NOMO-1 (cell line): Measurements from ENCODE around the gene CAPN7.

Experiments used
- DNase-seq, 2 experiments: peaks; one replicate each; lab custom pipeline; 2025; ENCODE audit not compliant: unreplicated experiment in 2 of 2; lab: John Stamatoyannopoulos, UW

CAPN7 gene

DNA sequence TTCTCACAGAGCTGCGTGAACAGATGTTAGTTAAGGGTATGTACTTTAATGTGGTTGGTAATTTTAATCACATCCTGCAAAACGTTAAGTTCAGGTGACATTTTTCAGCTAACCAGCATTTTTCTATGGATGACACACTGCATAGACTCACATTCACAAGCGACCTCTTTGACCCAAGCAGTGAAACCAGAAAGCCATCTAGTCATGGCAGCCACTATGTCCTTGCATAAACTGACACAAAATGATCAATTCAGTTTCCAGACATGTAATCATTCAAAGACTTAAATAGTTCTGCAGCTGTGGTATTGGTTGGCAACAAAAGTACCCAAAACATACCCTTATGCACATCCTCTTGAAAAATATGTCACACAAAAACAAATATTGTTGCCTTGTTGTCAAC is 7.4 kb upstream of the CAPN7 start:
- no peak for DNase-seq

DNA sequence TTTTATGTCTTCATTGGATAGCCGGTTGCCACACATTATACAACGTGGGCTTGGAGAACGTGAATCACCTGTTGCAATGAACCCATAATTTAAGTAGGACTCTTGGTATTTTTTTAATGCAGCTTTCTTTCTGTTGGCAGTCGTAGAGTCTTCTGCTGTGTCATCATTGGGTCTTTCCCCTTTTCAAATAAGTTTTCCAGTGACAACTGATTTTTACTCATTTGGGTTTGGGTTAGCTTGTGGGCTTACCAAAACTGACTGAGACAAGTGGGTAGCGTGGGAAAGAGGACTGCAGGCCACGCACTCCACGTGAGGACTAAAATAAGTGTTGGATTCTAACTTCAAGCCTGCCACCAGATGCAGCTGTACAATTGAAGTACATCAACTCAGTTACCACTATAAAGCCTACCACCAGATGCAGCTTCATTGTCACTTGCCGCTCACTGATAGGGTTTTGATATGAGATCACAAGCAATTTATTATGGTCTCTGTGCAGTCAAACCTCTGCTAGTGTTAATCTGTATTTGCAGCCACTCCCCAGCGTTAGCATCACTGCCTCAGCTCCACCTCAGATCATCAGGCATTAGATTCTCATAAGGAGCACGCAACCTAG is 6.4 kb upstream of the CAPN7 start:
- no peak for DNase-seq

DNA sequence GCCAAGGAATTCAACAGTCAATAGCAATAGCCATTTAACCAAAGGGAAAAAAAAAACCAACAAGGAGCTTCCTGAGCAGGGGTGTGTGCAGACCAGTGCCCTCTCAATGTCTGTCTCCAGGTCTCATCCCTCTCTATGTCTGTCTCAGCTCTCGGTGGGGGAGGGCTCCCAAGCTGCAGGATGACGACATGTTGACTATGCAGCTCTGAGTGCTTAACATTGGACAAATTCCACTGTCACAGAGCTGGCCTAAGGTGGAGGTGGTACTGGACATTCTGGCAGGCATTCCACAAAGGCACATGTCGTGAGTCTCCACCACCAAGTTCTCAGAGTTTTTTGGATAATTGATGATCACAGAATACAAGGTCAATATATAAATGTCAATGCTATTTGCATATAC is 2.0 kb upstream of the CAPN7 start:
- no peak for DNase-seq

DNA sequence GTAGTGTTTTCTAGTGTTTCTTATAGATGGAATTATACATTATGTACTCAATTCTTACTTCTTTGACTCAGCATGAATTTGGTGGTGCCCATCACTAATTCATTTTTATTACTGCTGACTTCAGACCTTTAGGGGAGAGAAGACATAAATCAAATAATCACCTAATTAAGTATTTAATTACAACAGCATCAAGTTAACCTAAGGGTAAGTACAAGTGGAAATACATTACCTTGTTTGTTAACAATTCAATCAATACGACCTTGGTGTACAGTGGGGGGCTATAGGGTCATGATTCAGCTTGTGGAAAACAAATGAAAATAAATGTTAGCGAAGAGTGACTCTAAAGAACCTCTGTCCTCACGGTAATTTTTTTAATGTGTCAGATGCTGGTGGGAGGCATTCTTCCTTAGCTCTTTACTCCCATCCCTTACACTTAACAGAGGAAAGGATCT is 538 bp upstream of the CAPN7 start:
- no peak for DNase-seq

DNA sequence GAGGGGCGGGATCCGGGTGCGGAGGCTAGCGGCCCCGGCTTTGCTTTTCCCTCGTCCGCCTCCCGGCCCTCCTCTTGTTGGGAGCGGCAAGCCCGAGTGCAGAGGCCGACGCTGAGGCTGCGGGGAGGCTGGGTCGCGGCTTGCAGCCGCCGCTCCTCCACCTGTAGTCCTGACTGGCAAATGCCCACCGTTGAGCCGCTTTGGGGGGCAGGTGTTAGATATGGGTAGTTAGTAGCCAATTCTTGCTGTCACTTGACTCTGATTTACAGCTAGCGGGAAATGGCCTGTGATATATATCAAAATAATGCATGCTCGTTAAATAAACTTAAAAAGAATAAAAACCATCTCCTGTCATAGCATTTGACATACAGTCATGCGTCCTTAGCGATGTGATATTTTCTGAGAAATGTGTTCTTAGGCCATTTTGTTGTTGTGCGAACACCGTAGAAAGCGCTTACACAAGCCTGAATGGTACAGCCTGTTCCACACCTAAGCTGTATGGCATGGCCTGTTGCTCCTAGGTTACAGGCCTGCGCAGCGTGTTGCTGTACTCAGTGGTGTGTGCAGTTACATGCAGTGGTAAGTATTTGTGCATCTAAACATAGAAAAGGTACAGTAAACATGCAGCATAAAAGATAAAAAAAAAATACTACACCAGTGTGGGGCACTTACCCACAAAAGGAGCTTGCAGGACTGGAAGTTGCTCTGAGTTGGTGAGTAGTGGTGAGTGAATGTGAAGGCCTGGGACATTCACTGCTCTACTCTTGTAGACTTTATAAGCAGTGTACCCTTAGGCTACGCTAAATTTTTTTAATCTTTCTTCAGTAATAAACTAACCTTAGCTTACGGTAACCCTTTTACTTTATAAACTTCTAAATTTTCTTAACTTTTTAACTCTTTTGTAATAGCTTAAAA is 873 bp downstream of the CAPN7 start:
- no peak for DNase-seq

DNA sequence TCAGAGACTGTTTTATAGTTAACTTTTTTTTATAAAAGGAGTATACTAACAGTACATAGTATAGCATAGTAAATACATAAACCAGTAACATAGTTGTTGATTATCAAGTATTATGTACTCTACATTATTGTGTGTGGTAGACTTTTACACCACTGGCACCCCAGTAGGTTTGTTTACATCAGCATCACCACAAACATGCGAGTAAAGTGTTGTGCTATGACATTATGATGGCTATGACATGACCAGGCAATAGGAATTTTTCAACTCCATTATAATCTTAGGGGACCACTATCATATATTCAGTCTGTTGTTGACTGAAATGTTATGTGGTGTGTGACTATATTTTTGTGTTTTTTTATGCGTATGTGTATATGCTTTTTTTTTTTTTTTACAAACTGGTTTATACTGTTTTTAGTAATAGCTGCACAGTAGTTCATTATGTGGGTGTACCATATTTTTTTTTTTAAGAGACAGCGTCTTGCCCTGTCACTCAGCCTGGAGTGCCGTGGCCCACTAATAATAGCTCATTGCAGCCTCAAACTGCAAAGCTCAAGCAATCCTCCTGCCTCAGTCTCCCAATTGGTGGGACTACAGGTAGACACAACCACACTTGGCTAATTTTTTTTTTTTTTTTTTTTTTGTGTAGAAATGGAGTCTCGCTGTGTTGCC is 1.9 kb downstream of the CAPN7 start:
- no peak for DNase-seq

DNA sequence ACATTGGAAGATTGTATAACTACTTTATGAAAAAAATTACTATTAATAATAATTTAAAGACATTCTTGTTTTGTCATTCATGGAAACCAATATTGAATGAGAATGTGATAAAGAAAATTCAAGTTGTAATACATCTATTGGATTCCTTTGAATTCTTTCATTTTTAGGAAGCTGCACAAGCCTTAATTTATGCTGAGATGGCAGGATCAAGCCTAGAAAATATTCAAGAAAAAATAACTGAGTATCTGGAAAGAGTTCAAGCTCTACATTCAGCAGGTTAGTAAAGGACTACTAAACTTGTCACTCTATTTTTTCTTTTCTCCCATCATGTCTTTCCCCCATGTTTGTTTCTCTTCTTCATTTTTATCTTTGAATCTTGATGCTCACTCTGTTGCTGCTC is 5.9 kb downstream of the CAPN7 start:
- DNase-seq = no peak

DNA sequence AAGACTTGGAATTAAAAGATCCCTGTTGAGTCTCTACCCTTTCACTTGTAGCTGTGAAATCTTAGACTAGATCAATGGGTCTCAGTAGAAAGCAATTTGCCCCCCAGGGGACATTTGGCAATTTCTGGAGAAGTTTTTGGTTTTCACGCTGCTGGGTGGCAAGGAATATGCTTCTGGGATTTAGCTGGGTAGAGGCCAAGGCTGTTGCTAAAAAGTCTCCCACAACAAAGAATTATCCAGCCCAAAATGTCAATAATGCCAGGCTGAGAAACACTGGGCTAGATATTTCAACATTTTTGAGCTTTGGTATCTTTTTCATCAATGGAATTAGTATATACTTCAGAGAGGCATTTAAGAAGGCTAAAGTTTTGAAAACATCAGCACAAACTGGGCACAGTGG is 8.7 kb downstream of the CAPN7 start:
- no peak for DNase-seq

DNA sequence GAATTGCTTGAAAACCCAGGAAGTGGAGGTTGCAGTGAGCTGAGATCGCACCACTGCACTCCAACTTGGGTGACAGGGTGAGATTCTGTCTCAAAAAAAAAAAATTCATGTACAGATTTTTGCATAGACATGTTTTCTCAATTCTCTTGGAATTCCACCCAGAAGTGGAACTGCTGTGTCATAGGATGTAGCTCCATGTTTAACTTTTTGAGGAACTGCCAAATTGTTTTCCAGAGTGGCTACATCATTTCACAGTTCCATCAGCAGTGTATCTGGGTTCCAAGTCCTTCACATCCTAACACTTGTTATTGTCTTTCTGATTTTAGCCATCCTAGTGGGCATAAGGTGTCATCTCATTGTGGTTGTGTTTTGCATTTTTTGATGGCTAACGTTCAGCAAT is 9.9 kb downstream of the CAPN7 start:
- DNase-seq = no peak

DNA sequence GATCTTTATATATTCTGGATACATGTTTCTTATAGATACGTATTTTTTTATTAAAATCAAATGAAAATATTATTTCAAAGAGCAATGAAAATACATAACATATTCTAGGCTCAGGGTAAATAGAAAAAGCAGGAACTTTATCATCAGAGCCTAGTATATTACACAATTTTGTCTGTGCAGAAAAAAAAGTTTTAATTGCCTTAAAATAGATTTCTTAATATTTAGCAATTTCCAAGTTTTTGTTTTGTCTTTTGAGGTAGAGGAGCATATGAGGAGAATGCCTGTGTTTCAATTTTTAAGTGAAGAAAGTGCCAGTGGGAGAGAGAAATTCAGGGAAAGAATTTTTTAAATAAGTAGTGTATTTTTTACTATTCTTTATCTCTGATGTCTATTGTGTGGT is 10.5 kb downstream of the CAPN7 start:
- DNase-seq = peak; percentile 27 to 55

DNA sequence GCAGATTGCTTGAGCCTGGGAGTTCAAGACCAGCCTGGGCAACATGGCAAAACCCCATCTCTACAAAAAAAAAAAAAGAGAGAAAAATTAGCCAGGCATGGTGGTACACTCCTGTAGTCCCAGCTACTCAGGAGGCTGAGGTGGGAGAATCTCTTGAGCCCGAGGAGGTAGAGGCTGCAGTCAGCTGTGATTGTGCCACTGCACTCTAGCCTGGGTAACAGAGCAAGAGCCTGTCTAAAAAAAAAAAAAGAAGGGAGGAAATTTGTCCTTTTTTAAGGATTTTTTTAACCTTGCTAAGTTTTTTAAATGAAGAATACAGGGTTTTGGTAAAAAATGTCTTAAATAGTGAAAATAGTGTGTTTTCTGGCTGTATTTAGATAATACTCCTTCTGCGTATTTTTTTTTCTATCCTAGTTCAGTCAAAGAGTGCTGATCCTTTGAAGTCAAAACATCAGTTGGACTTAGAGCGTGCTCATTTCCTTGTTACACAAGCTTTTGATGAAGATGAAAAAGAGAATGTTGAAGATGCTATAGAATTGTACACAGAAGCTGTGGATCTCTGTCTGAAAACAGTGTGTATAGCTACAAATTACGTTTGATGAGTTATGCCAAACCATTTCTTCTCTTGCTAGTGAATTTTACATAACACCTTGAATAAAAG is 11.1 kb downstream of the CAPN7 start:
- DNase-seq = no peak

DNA sequence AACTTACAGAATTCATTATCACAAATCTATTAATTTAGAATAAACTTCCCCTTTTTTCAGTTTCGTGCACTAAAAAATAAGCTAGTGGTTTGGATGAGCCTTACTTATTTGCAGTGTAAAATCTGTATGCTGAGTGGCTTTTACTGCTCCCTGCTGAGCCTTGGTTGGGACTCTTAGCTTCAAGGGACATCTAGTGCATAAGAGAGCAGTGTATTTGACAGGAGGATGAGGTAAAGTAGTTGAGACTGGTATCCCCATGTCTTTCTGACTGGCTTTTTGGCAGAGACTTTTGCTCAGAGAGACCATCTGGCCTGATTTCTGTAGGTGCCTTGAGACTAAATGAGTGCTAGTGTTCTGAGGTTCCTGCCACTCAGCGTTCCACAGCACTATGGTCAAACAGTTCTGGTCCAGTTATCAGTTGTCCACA is 11.8 kb downstream of the CAPN7 start:
- DNase-seq = no peak

DNA sequence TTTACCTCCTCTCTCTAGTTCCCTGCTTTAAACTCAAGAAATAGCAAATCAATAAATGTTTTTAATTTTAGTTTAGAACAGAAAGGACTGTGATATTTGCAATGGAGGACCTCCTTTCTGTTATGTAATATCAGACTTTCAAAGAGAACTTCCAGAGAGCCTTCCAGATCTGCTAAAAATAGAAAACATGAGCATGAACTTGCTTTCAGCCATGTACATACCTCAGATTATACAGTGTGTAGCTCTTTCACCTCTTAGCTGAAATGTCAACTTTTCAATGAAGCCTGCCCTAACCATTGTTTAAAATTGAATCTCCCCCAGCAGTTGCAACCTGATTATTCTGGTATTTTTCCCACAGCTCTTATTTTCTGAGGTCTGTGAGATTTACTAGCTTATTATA is 12.6 kb downstream of the CAPN7 start:
- no peak for DNase-seq

DNA sequence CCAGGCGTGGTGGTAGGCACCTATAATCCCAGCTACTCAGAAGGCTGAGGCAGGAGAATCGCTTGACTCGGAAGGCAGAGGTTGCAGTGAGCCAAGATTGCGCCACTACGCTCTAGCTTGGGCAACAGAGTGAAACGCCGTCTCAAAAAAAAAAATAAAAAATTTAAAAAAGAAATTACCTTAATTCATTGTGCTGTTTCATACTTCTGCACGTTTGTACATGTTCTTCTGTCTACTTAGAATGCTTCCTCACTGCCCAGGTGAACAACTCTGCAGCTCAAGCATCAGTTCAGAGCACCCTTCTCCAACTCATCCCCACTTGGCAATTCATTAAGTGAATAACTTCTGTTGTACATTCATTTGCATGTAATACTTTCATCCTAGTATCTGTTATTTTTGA is 14.0 kb downstream of the CAPN7 start:
- no peak for DNase-seq

DNA sequence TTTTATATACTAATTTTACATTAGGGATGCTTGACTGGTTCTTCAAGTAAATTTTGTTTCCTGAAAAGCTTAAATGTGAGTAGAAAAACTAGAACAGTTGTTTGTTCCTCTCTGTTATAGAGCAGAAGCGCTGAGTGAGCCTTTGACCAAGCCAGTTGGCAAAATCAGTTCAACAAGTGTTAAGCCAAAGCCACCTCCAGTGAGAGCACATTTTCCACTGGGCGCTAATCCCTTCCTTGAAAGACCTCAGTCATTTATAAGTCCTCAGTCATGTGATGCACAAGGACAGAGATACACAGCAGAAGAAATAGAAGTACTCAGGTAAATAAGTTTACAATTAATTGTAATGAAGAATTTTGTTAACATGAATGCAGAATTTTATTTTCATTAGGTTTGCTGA is 14.6 kb downstream of the CAPN7 start:
- DNase-seq = no peak

DNA sequence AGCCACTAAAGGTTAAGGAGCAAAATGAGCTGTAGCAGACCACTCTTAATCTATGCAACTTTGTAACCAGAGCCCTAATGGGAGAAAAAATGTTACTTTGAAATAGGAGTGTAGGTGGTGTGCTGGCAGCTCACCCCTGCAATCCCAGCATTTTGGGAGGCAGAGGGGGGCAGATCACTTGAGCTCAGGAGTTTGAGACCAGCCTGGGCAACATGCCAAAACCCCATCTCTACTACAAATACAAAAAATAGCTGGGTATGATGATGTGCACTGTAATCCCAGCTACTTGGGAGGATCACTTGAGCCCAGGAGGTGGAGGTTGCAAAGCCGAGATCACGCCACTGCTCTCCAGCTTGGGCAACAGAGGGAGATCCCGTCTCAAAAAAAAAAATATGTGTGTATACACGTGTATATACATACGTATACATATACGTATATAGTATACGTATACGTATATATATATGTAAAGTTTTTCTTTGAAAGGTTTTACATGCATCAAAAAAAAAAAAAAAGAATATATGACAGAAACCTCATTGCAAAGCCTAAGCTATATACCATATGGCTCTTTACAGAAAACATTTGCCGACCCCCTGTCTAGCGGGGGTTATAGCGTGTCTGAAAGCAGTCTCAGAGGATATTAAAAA is 15.7 kb downstream of the CAPN7 start:
- DNase-seq = no peak

DNA sequence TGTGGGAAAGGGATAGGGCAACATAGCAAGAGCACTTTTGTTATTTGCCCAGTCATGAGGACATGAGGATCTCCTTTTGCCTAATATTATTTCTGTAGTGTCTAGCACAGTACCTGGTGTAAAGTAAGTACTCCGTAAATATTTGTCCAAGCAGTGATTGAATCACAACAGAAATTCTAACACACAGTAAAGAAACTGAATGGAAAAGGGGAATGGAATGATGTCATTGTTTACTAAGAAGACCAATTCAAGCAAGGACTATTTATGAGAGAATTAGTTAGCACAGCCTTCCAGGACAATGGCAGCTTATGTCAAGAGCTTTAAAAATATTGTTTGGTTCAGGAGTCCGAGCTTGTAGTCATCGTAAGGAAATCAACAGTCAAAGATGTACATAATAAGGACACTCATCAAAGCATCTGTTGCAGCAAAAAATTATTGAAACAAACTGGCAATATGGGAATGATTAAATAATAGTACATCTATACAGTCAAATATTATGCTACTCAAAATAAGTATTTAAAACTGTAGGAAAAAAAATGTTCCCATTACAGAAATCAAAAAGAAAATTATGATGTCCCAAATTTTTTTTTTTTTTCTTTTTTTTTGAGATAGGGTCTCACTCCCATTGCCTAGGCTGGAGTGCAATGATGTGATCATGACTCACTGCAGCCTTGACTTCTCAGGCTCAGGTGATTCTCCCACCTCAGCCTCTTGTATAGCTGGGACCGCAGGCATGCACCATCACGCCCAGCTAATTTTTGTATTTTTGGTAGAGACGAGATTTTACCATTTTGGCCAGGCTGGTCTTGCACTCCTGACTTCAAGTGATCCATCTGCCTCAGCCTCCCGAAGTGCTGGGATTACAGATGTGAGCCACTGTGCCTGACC is 17.9 kb downstream of the CAPN7 start:
- no peak for DNase-seq

DNA sequence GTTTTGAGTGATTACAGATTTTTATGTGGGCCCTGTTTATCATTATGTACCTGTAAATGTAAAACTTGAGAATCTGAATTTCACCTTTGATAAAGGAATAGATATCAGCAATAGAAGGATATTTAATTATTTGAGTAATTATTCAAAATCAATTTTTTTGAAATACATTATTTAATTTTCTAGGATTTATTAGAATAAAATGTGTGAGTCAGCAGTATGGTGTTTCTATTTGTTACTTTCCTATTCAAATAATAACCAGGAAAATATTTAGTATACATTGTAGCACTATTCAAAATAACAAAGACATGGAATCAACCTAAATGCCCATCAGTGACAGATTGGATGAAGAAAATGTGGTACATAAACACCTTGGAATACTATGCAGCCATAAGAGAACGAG is 22.1 kb downstream of the CAPN7 start:
- DNase-seq = no peak

DNA sequence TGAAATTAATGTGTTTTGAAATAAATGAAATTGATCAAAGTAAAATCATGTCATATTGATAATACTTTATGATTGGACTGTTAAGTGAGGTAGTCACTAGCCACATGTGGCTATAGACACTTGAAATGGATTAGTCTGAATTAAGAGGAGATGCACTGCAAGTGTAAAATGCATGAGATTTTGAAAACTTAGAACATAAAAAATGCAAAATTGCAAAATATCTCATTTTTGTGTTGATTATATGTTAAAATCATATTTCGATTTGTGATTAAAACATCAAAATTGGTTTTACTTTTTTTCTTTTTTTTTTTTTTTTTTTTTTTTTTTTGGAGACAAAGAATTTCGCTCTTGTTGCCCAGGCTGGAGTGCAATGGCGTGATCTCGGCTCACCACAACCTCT is 23.2 kb downstream of the CAPN7 start:
- no peak for DNase-seq

DNA sequence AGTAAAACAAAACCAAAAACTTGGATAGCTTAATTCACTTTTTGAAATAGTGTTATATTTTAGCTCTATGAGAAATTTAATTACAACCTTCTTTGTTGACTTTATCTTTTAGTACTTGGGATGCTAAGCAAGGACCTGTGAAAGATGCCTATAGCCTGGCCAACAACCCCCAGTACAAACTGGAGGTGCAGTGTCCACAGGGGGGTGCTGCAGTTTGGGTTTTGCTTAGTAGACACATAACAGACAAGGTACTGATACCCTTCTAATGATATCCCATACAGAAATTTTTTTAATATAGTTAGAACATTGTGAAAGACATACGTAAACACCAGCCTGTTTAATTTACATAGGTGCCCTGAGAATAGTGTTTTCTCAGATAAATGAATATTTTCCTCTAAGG is 35.3 kb downstream of the CAPN7 start:
- DNase-seq = peak in 1 of 2 experiments; percentile 4
